Smooth muscle cell (in vitro differentiated cells): Measurements from ENCODE around the gene SELENOO. TPM values are rescaled to one million over a fixed set of nuclear protein-coding genes. Genes with fewer than 3 reads are reported as not detected.

Experiments used
- DNase-seq: peaks from one replicate; lab custom pipeline; 2025; ENCODE audit not compliant: unreplicated experiment; lab: John Stamatoyannopoulos, UW
- H2AFZ ChIP-seq: fragments of 200-600 bp; sonication (generic); 2 replicates; pipeline ENCODE4 v1.6.0; 2016; ENCODE audit warnings: antibody characterized with exemption, low read depth, mild to moderate bottlenecking
- H3F3A ChIP-seq: fragments of 200-600 bp; sonication (generic); 2 replicates; pipeline ENCODE4 v1.6.0; 2017; ENCODE audit warnings: antibody characterized with exemption, low read depth
- H3K27ac ChIP-seq: fragments of 200-600 bp; sonication (generic); 2 replicates; pipeline ENCODE4 v1.5.1; 2016; ENCODE audit warnings: low read depth, mild to moderate bottlenecking
- H3K27me3 ChIP-seq: fragments of 200-600 bp; sonication (generic); 2 replicates; pipeline ENCODE4 v1.6.1; 2016; ENCODE audit warnings: low read depth, mild to moderate bottlenecking
- H3K36me3 ChIP-seq: fragments of 200-600 bp; sonication (generic); 2 replicates; pipeline ENCODE4 v1.5.1; 2016; ENCODE audit warnings: low read depth
- H3K4me1 ChIP-seq: fragments of 200-600 bp; sonication (generic); 2 replicates; pipeline ENCODE4 v1.5.1; 2016; ENCODE audit warnings: low read depth
- H3K4me2 ChIP-seq: fragments of 200-600 bp; sonication (generic); 2 replicates; pipeline ENCODE4 v1.6.0; 2016; ENCODE audit warnings: mild to moderate bottlenecking
- H3K4me3 ChIP-seq: fragments of 200-600 bp; sonication (generic); 2 replicates; pipeline ENCODE4 v1.5.1; 2016; ENCODE audit warnings: mild to moderate bottlenecking
- H3K79me2 ChIP-seq: fragments of 200-600 bp; sonication (generic); 2 replicates; pipeline ENCODE4 v1.6.0; 2016; ENCODE audit warnings: low read depth, mild to moderate bottlenecking
- H3K9ac ChIP-seq: fragments of 200-600 bp; sonication (generic); 2 replicates; pipeline ENCODE4 v1.6.0; 2016; ENCODE audit warnings: low read depth
- H3K9me3 ChIP-seq: fragments of 200-600 bp; sonication (generic); replicated peaks from 2 replicates; pipeline ENCODE4 v1.5.1; 2016; ENCODE audit warnings: low read depth
- H4K20me1 ChIP-seq: fragments of 200-600 bp; sonication (generic); 2 replicates; pipeline ENCODE4 v1.6.0; 2016; ENCODE audit warnings: low read depth
- WGBS: methylation state at CpG from one replicate; pipeline ENCODE4 v1.1.7; 2016; ENCODE audit warnings: low lambda C conversion rate; 5-methylcytosine and 5-hydroxymethylcytosine counted together
- polyA plus RNA-seq: library from polyadenylated mRNA; unstranded; fragments of >200 nt; fragmentation: Nextera tagmentation; extraction: Ambion mirVana; gene quantifications from 2 replicates; pipeline ENCODE4 v1.2.1, GENCODE V29; 2016
- total RNA-seq: library from RNA; depleted of rRNA; stranded (reverse); fragments of >200 nt; gene quantifications from 2 replicates; pipeline ENCODE4 v1.2.3, GENCODE V29; 2014
- TF ChIP-seq, protein P1 (sequence below): fragments of 200-600 bp; sonication (generic); IDR thresholded peaks from 2 replicates; pipeline ENCODE4 v1.5.1; 2017; ENCODE audit warnings: borderline replicate concordance, mild to moderate bottlenecking, antibody characterized with exemption; ENCODE audit not compliant: insufficient read depth, poor library complexity, severe bottlenecking

SELENOO gene
- total and polyA plus RNA-seq, 2 experiments from 2014 or later: 9.0 to 21.3 TPM

DNA sequence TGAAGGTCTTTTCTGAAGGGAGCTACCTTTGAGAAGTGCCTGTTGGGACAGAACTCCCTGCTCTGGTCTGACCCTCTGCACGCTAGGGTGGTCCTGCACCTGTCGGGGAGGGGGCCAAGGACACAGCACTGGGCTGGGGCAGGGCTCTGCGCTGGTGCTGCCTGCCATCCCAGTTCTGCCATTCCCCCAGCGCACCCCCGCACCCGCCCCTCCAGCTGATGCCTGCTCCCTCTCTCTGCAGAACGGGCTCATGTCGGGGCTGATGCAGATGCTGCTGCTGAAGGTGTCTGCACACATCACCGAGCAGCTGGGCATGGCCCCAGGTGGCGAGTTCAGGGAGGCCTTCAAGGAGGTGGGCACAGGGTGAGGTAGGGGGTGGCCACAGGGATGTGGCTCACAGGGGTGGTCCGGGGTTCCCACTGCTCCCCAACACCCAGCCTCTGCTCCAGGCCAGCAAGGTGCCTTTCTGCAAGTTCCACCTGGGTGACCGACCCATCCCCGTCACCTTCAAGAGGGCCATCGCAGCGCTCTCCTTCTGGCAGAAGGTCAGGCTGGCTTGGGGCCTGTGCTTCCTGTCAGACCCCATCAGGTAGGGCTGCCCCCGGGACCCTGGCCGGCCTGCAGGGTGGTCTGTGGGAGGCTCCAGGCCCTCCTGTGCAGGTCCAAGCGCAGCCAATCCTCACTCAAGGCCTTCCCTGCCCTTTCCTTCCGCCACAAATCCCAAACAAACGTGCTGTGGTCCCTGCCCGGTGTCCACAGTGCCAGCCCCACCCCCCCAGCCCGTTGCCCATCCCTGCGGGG is 3.6 kb upstream of the SELENOO start:
- H3K4me2 ChIP-seq: no peak overlapping the region
- H3K36me3 ChIP-seq: no peaks in the 10 kb centered on the region
- H3K9ac ChIP-seq: no peak overlapping the region
- TF ChIP-seq, protein P1, sequence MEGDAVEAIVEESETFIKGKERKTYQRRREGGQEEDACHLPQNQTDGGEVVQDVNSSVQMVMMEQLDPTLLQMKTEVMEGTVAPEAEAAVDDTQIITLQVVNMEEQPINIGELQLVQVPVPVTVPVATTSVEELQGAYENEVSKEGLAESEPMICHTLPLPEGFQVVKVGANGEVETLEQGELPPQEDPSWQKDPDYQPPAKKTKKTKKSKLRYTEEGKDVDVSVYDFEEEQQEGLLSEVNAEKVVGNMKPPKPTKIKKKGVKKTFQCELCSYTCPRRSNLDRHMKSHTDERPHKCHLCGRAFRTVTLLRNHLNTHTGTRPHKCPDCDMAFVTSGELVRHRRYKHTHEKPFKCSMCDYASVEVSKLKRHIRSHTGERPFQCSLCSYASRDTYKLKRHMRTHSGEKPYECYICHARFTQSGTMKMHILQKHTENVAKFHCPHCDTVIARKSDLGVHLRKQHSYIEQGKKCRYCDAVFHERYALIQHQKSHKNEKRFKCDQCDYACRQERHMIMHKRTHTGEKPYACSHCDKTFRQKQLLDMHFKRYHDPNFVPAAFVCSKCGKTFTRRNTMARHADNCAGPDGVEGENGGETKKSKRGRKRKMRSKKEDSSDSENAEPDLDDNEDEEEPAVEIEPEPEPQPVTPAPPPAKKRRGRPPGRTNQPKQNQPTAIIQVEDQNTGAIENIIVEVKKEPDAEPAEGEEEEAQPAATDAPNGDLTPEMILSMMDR: no peak
- H3K4me3 ChIP-seq: no peak overlapping the region
- 94% methylated on average over 16 of the region's 23 CpGs for WGBS
- no peak overlapping the region for H2AFZ ChIP-seq
- no peak for DNase-seq
- no peaks in the 10 kb centered on the region for H3F3A ChIP-seq
- no peak overlapping the region for H3K27ac ChIP-seq
- peaks cover 40% of the 10 kb centered on the region for H4K20me1 ChIP-seq
- H3K79me2 ChIP-seq: peaks cover 22% of the 10 kb centered on the region
- H3K4me1 ChIP-seq: peaks cover 16% of the 10 kb centered on the region
- H3K27me3 ChIP-seq: no peaks in the 10 kb centered on the region
- no peaks in the 10 kb centered on the region for H3K9me3 ChIP-seq

DNA sequence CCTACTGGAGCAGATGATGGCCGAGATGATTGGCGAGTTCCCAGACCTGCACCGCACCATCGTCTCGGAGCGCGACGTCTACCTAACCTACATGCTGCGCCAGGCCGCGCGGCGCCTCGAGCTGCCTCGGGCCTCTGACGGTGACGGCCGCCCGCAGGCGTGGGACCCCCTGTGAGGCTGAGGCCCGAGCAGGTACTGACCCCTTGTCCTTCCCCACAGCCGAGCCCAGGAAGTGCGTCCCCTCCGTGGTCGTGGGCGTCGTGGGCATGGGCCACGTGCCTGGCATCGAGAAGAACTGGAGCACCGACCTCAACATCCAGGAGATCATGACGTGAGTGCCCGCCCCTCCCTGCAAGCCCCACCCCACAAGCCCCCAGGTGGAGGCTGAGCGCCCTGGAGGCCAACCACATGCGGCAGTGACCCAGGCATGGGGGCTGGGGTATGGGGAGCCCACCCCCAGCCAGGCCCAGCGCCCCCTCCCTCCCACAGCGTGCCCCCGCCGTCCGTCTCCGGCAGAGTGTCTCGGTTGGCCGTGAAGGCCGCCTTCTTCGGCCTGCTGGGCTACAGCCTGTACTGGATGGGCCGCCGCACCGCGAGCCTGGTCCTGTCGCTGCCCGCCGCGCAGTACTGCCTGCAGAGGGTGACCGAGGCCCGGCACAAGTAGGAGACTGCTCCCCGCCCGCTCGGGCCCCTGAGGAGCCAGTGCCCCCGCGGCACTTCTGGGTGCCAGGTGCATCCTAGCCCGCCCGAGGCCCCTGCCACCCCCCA is 2.8 kb upstream of the SELENOO start:
- H3K9me3 ChIP-seq: no peaks in the 10 kb centered on the region
- H2AFZ ChIP-seq: no peak overlapping the region
- peaks cover 18% of the 10 kb centered on the region for H3K4me1 ChIP-seq
- peaks cover 40% of the 10 kb centered on the region for H4K20me1 ChIP-seq
- 97% methylated on average over 33 of the region's 61 CpGs for WGBS
- no peak overlapping the region for H3K27ac ChIP-seq
- TF ChIP-seq, protein P1: no peak
- H3K4me2 ChIP-seq: no peak overlapping the region
- H3F3A ChIP-seq: no peaks in the 10 kb centered on the region
- H3K4me3 ChIP-seq: no peak overlapping the region
- no peaks in the 10 kb centered on the region for H3K27me3 ChIP-seq
- no peak for DNase-seq
- no peak overlapping the region for H3K9ac ChIP-seq
- H3K36me3 ChIP-seq: no peaks in the 10 kb centered on the region
- peaks cover 23% of the 10 kb centered on the region for H3K79me2 ChIP-seq

DNA sequence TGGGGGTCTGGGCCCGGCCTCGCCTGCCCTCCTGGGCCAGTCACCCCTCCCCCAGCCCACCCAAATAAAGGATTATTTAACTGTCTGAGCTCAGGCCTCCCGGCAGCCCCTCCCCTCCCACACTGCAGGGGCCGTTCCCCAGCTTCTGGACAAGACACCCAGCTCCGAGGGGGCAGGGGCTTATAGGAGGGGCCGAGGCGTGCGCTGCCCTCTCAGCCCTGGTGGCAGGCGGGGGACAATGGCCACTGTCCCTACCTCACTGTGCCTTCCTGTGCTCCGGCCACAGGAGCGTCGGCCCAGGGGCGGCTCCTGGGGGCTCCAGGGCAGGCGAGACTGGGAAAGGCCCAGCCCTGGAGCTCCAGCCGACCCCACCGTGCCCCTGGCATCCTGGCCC is 2.2 kb upstream of the SELENOO start:
- TF ChIP-seq, protein P1: no peak
- 94% methylated on average over 11 of the region's 16 CpGs for WGBS
- Histone ChIP-seq H3F3A (no peaks in the 10 kb centered on the region), H4K20me1 (peaks cover 39% of the 10 kb centered on the region), H3K9me3 (no peaks in the 10 kb centered on the region), H3K36me3 (no peaks in the 10 kb centered on the region), H3K27me3 (no peaks in the 10 kb centered on the region), H3K4me2 (no peak overlapping the region), H3K27ac (no peak overlapping the region), H3K4me1 (peaks cover 18% of the 10 kb centered on the region), H3K9ac (no peak overlapping the region), H3K4me3 (no peak overlapping the region), H2AFZ (no peak overlapping the region), H3K79me2 (peaks cover 24% of the 10 kb centered on the region)
- no peak for DNase-seq
